Left colon (tissue), 2 donors: Measurements from ENCODE around the gene EXTL1. TPM values are rescaled to one million over a fixed set of nuclear protein-coding genes. Genes with fewer than 3 reads are reported as not detected.

Source experiments
- ATAC-seq: fragments of 200-7000 bp; cut with Tn5 transposase; one replicate; pipeline ENCODE4 v1.9.1; 2020; ENCODE audit warnings: mild to moderate bottlenecking, moderate library complexity
- DNase-seq, 2 donors: peaks; one replicate each; pipeline ENCODE4 v3.0.0-alpha.2; 2020
- intact Hi-C, 2 donors: fragments of 100-400 bp; cut with DNase I in 1 of 2; cut with micrococcal nuclease in 1 of 2; formaldehyde crosslinking; loops; one replicate each; pipeline versions ENCODE4 v1.11.2 to v1.14.0; 2022; cut with DNase I, micrococcal nuclease
- total RNA-seq, 2 donors: library from RNA; stranded (reverse); fragmentation: NEBNext Ultra II Directional; extraction: Animal tissue kit (Norgen Biotek cat#: 25700); gene quantifications; one replicate each; pipeline ENCODE4 v1.2.1, GENCODE V29; 2021
- donor health status: DM: no; HTN: no; CAD: no.
- donor health status: DM: yes; HTN: yes; CAD: no.

EXTL1 gene
- total RNA-seq, 2 donors from 2014 or later, result 0.11 TPM; not detected in 1

- DNase-seq, result no peak
- intact Hi-C loops, result no loop called here
- no peak for ATAC-seq
Measured at GRCh38 chr1:26019641-26020315, 1.8 kb upstream of the EXTL1 start.

GRCh38 chr1:26020330-26020768 is 1.2 kb upstream of the EXTL1 start:
- intact Hi-C loops, result no loop called here
- ATAC-seq (no peak), DNase-seq (no peak)

- ATAC-seq (no peak), DNase-seq (no peak)
- intact Hi-C loops, result no loop called here
Measured at GRCh38 chr1:26020941-26021646, 481 bp upstream of the EXTL1 start.

GRCh38 chr1:26022404-26022779 is 817 bp downstream of the EXTL1 start:
- intact Hi-C loops, result no loop called here
- ATAC-seq, result no peak

GRCh38 chr1:26023009-26023408 is 1.4 kb downstream of the EXTL1 start:
- ATAC-seq, result no peak
- intact Hi-C loops, result no loop called here

More at GRCh38 chr1:26022404-26022779, 817 bp downstream of the EXTL1 start:
- DNase-seq, result no peak

GRCh38 chr1:26023826-26024225 is 2.3 kb downstream of the EXTL1 start:
- intact Hi-C loops, result no loop called here
- ATAC-seq (no peak), DNase-seq (no peak)

More at GRCh38 chr1:26023009-26023408, 1.4 kb downstream of the EXTL1 start:
- DNase-seq, result no peak

GRCh38 chr1:26025060-26025459 is 3.5 kb downstream of the EXTL1 start:
- intact Hi-C loops, result no loop called here
- no peak for ATAC-seq
- DNase-seq, result no peak

GRCh38 chr1:26025517-26025916 is 3.9 kb downstream of the EXTL1 start:
- intact Hi-C loops, result no loop called here
- no peak for ATAC-seq

GRCh38 chr1:26027716-26028489 is 6.3 kb downstream of the EXTL1 start:
- no peak for ATAC-seq
- DNase-seq, result no peak
- intact Hi-C loops, result no loop called here

More at GRCh38 chr1:26025517-26025916, 3.9 kb downstream of the EXTL1 start:
- no peak for DNase-seq

GRCh38 chr1:26028490-26028980 is 7.0 kb downstream of the EXTL1 start:
- ATAC-seq, result no peak
- no peak for DNase-seq
- intact Hi-C loops, result no loop called here

GRCh38 chr1:26029054-26029863 is 7.7 kb downstream of the EXTL1 start:
- intact Hi-C loops, result no loop called here
- DNase-seq, result no peak
- ATAC-seq, result no peak

- ATAC-seq, result no peak
- intact Hi-C loops, result no loop called here
- no peak for DNase-seq
Measured at GRCh38 chr1:26029864-26030481, 8.4 kb downstream of the EXTL1 start.

GRCh38 chr1:26031196-26031595 is 9.6 kb downstream of the EXTL1 start:
- no peak for DNase-seq
- intact Hi-C loops, result no loop called here
- ATAC-seq, result no peak

GRCh38 chr1:26031611-26032220 is 10.1 kb downstream of the EXTL1 start:
- no peak for DNase-seq
- intact Hi-C loops, result no loop called here
- no peak for ATAC-seq

GRCh38 chr1:26032656-26033357 is 11.2 kb downstream of the EXTL1 start:
- intact Hi-C loops, result no loop called here
- ATAC-seq (no peak), DNase-seq (no peak)

- DNase-seq, result no peak
- intact Hi-C loops, result loop anchor here in 1 of 2 donors (5.0 kb wide), 1 partner anchor 113 kb away; no protein-coding TSS in a partner anchor
- ATAC-seq, result no peak
Measured at GRCh38 chr1:26034504-26035202, 13.1 kb downstream of the EXTL1 start.
